ENCODE data around the gene TTYH3. TPM values are rescaled to one million over a fixed set of nuclear protein-coding genes. Genes with fewer than 3 reads are reported as not detected.

TTYH3 gene
- total RNA-seq, 4 donors from 2014 or later = 14.0 to 26.3 (median 19.5) TPM

GRCh38 chr7:2652736-2653060 lies 20.9 kb downstream of the TTYH3 start:
- TF ChIP-seq POLR2AphosphoS5 (IDR thresholded peaks at IDR 0.05) = no peak
- 90% methylated on average over 6 of the region's 12 CpGs for WGBS
- Histone ChIP-seq H3K9me3 (no peaks in the 10 kb centered on the region), H3K27me3 (no peaks in the 10 kb centered on the region), H3K4me3 (no peak overlapping the region), H3K36me3 (peaks cover 60% of the 10 kb centered on the region), H3K4me1 (no peaks in the 10 kb centered on the region), H3K27ac (no peak overlapping the region)
- DNase-seq (ENCODE audit: low spot score in 2 of 2) = no peak

DNA sequence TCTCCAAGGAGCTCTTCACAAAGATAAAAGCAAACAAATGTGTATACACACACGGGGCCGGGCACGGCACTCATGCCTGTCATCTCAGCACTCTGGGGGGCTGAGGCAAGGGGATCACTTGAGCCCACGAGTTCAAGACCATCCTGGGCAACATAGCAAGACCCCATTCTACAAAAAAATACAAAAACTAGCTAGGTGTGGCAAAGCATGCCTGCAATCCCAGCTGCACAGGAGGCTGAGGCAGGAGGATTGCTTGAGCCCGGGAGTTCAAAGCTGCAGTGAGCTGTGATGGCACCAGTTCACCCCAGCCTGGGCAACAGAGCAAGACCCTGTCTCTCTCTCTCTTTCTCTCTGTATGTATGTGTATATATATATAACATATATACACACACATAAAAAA lies 22.3 kb downstream of the TTYH3 start:
- no peaks in the 10 kb centered on the region for H3K4me1 ChIP-seq
- no peak for DNase-seq (ENCODE audit: low spot score in 2 of 2)
- WGBS = 85% methylated on average over 5 of the region's 5 CpGs
- H3K4me3 ChIP-seq = no peak overlapping the region
- H3K36me3 ChIP-seq = peaks cover 65% of the 10 kb centered on the region
- H3K27me3 ChIP-seq = no peaks in the 10 kb centered on the region
- TF ChIP-seq POLR2A (IDR thresholded peaks at IDR 0.05) = no peak
- no peaks in the 10 kb centered on the region for H3K9me3 ChIP-seq
- H3K27ac ChIP-seq = no peak overlapping the region

DNA sequence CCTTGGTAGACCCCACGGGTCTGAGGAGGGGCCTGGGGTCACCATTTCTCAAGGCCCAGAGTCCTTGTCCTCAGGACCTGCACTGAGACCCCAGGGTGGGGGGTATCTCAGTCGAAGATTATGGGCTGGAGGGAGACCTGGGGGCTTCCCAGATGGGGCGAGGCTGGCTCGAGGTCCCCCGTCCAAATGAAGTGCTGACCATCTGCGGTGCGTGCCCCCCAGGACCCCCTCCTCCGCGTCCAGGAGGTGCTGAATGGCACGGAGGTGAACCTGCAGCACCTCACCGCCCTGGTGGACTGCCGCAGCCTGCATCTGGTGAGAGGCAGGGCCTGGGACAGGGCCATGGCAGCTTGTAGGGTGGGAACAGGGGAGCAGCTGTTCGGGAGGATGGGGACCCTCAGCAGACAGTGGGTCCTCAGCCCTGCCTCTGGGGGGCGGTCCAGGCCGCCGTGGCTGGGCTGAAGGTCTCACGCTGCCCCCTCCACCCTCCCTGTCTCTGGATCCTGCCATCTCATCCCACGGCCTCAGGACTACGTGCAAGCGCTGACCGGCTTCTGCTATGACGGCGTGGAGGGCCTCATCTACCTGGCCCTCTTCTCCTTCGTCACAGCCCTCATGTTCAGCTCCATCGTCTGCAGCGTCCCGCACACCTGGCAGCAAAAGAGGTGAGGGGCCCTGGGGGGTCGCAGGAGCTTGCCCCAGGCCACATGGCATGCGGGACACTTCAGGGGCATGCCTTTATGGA lies 24.3 kb downstream of the TTYH3 start:
- DNase-seq (ENCODE audit: low spot score in 2 of 2) = no peak
- Histone ChIP-seq H3K4me1 (peaks cover 11% of the 10 kb centered on the region), H3K27ac (no peak overlapping the region), H3K36me3 (peaks cover 57% of the 10 kb centered on the region), H3K9me3 (no peaks in the 10 kb centered on the region), H3K27me3 (no peaks in the 10 kb centered on the region), H3K4me3 (no peak overlapping the region)
- no peak for TF ChIP-seq POLR2A (IDR thresholded peaks at IDR 0.05)
- 96% methylated on average over 13 of the region's 29 CpGs for WGBS

GRCh38 chr7:2657208-2657607 lies 25.4 kb downstream of the TTYH3 start:
- Histone ChIP-seq H3K4me1 (peaks cover 23% of the 10 kb centered on the region), H3K27ac (no peak overlapping the region), H3K9me3 (no peaks in the 10 kb centered on the region), H3K36me3 (peaks cover 55% of the 10 kb centered on the region), H3K4me3 (no peak overlapping the region), H3K27me3 (no peaks in the 10 kb centered on the region)
- DNase-seq (ENCODE audit: low spot score in 2 of 2) = no peak
- TF ChIP-seq EP300 (IDR thresholded peaks at IDR 0.05) = no peak
- no peak for TF ChIP-seq CTCF (IDR thresholded peaks at IDR 0.05)
- no peak for TF ChIP-seq POLR2AphosphoS5 (IDR thresholded peaks at IDR 0.05)
- TF ChIP-seq POLR2A (IDR thresholded peaks at IDR 0.05) = no peak
- 48% methylated on average over 2 of the region's 2 CpGs for WGBS

GRCh38 chr7:2657920-2658671 lies 26.3 kb downstream of the TTYH3 start:
- TF ChIP-seq POLR2AphosphoS5 (IDR thresholded peaks at IDR 0.05) = no peak
- no peak for TF ChIP-seq POLR2A (IDR thresholded peaks at IDR 0.05)
- no peak for TF ChIP-seq CTCF (IDR thresholded peaks at IDR 0.05)
- no peak for TF ChIP-seq EP300 (IDR thresholded peaks at IDR 0.05)
- no peak for DNase-seq (ENCODE audit: low spot score in 2 of 2)
- Histone ChIP-seq H3K27ac (no peak overlapping the region), H3K36me3 (peaks cover 53% of the 10 kb centered on the region), H3K27me3 (no peaks in the 10 kb centered on the region), H3K4me1 (peaks cover 32% of the 10 kb centered on the region), H3K4me3 (no peak overlapping the region), H3K9me3 (no peaks in the 10 kb centered on the region)
- 97% methylated on average over 16 of the region's 33 CpGs for WGBS

GRCh38 chr7:2658941-2659340 lies 27.2 kb downstream of the TTYH3 start:
- H3K4me1 ChIP-seq = peaks cover 34% of the 10 kb centered on the region
- no peaks in the 10 kb centered on the region for H3K27me3 ChIP-seq
- 96% methylated on average over 6 of the region's 15 CpGs for WGBS
- no peak overlapping the region for H3K4me3 ChIP-seq
- H3K36me3 ChIP-seq = peaks cover 48% of the 10 kb centered on the region
- no peaks in the 10 kb centered on the region for H3K9me3 ChIP-seq
- no peak for DNase-seq (ENCODE audit: low spot score in 2 of 2)
- H3K27ac ChIP-seq = no peak overlapping the region
- TF ChIP-seq POLR2AphosphoS5 (IDR thresholded peaks at IDR 0.05) (no peak), POLR2A (IDR thresholded peaks at IDR 0.05) (no peak), CTCF (IDR thresholded peaks at IDR 0.05) (no peak), EP300 (IDR thresholded peaks at IDR 0.05) (no peak)

All from suprapubic skin (tissue), 4 donors.